Measurements from ENCODE around the gene RAC3.

- no peak for TF ChIP-seq TAF1 (IDR thresholded peaks at IDR 0.05; ENCODE audit: low read depth)
- TF ChIP-seq, protein P1, sequence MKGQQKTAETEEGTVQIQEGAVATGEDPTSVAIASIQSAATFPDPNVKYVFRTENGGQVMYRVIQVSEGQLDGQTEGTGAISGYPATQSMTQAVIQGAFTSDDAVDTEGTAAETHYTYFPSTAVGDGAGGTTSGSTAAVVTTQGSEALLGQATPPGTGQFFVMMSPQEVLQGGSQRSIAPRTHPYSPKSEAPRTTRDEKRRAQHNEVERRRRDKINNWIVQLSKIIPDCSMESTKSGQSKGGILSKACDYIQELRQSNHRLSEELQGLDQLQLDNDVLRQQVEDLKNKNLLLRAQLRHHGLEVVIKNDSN (IDR thresholded peaks at IDR 0.05), result no peak
- no peak for TF ChIP-seq CREB1 (IDR thresholded peaks at IDR 0.05; ENCODE audit: low read depth)
- no peak for TF ChIP-seq REST (IDR thresholded peaks at IDR 0.05; ENCODE audit: low read depth)
- TF ChIP-seq CEBPB (IDR thresholded peaks at IDR 0.05), result no peak
- no peak for TF ChIP-seq EP300 (IDR thresholded peaks at IDR 0.05; ENCODE audit: borderline replicate concordance)
- no peak for TF ChIP-seq YY1 (IDR thresholded peaks at IDR 0.05; ENCODE audit: low read depth)
- no peak for TF ChIP-seq RAD21 (IDR thresholded peaks at IDR 0.05; ENCODE audit: low read depth)
- no peak for TF ChIP-seq ZBTB7A (IDR thresholded peaks at IDR 0.05; ENCODE audit: low read depth)
- TF ChIP-seq MAX (IDR thresholded peaks at IDR 0.05), result no peak
- TF ChIP-seq NFIC (IDR thresholded peaks at IDR 0.05), result no peak
Measured at GRCh38 chr17:82052638-82053059, 21.2 kb downstream of the RAC3 start.
